Measurements from ENCODE around the gene TTLL8. TPM values are rescaled to one million over a fixed set of nuclear protein-coding genes. Genes with fewer than 3 reads are reported as not detected.

The TTLL8 gene
- total RNA-seq, 1 donor = not detected

DNA sequence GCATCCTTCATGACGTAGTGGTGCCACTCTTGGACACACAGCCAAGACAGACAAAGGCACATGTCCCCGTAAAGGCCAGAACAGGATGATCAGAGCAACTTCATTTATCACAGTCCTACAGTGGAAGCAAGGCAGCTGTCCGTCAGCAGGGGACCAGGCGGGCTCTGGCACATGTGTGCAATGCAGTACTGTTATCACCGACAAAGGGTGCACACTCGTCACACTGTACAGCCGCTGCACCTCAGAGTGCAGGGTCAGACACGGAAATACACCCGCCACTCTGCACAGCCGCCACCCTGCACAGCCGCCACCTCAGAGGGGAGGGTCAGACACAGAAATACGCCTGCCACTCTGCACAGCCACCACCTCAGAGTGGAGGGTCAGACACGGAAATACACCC, 32.1 kb downstream of the TTLL8 start:
- Histone ChIP-seq H4K20me1 (ENCODE audit: insufficient read depth, low read length) (no peaks in the 10 kb centered on the region), H3K36me3 (ENCODE audit: insufficient read depth, low read length) (no peaks in the 10 kb centered on the region), H3K4me3 (ENCODE audit: insufficient read depth, low read length) (no peak overlapping the region), H3K27ac (ENCODE audit: low read depth, low read length) (no peak overlapping the region), H3K27me3 (ENCODE audit: insufficient read depth, low read length) (peaks cover 16% of the 10 kb centered on the region), H2AFZ (ENCODE audit: low read length) (no peak overlapping the region), H3K4me2 (ENCODE audit: insufficient read depth, low read length) (no peak overlapping the region), H3K9me3 (ENCODE audit: low read depth, low read length) (no peaks in the 10 kb centered on the region), H3K79me2 (ENCODE audit: insufficient read depth, low read length) (no peaks in the 10 kb centered on the region), H3K4me1 (ENCODE audit: insufficient read depth, low read length) (peaks cover 2% of the 10 kb centered on the region)
- TF ChIP-seq, protein P1, sequence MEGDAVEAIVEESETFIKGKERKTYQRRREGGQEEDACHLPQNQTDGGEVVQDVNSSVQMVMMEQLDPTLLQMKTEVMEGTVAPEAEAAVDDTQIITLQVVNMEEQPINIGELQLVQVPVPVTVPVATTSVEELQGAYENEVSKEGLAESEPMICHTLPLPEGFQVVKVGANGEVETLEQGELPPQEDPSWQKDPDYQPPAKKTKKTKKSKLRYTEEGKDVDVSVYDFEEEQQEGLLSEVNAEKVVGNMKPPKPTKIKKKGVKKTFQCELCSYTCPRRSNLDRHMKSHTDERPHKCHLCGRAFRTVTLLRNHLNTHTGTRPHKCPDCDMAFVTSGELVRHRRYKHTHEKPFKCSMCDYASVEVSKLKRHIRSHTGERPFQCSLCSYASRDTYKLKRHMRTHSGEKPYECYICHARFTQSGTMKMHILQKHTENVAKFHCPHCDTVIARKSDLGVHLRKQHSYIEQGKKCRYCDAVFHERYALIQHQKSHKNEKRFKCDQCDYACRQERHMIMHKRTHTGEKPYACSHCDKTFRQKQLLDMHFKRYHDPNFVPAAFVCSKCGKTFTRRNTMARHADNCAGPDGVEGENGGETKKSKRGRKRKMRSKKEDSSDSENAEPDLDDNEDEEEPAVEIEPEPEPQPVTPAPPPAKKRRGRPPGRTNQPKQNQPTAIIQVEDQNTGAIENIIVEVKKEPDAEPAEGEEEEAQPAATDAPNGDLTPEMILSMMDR (IDR thresholded peaks at IDR 0.05; ENCODE audit: extremely low read depth, low read depth, low read length) = no peak
- peak; percentile 42 for DNase-seq (ENCODE audit: insufficient read length, low spot score, missing footprints)

DNA sequence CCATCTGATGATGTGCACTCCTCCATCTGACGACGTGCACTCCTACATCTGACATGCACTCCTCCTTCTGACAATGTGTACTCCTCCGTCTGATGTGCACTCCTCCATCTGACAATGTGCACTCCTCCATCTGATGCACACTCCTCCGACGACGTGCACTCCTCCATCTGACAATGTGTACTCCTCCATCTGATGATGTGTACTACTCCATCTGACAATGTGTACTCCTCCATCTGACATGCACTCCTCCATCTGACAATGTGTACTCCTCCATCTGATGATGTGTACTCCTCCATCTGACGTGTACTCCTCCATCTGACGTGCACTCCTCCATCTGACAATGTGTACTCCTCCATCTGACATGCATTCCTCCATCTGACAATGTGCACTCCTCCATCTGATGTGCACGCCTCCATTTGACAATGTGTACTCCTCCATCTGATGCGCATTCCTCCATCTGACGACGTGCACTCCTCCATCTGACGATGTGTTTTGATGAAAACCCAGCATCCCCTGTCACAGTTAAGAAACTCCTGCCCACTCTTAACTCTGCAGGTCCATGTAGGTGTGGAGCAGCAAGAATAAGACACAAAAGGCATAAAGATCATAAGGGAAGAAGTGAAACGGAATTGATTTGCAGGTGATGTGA, 35.8 kb downstream of the TTLL8 start:
- peaks cover 20% of the 10 kb centered on the region for H3K27me3 ChIP-seq (ENCODE audit: insufficient read depth, low read length)
- no peak for DNase-seq (ENCODE audit: insufficient read length, low spot score, missing footprints)
- H4K20me1 ChIP-seq (ENCODE audit: insufficient read depth, low read length) = no peaks in the 10 kb centered on the region
- H3K4me2 ChIP-seq (ENCODE audit: insufficient read depth, low read length) = no peak overlapping the region
- no peaks in the 10 kb centered on the region for H3K79me2 ChIP-seq (ENCODE audit: insufficient read depth, low read length)
- H2AFZ ChIP-seq (ENCODE audit: low read length) = no peak overlapping the region
- no peaks in the 10 kb centered on the region for H3K36me3 ChIP-seq (ENCODE audit: insufficient read depth, low read length)
- no peaks in the 10 kb centered on the region for H3K4me1 ChIP-seq (ENCODE audit: insufficient read depth, low read length)
- no peaks in the 10 kb centered on the region for H3K9me3 ChIP-seq (ENCODE audit: low read depth, low read length)
- H3K27ac ChIP-seq (ENCODE audit: low read depth, low read length) = no peak overlapping the region
- H3K4me3 ChIP-seq (ENCODE audit: insufficient read depth, low read length) = no peak overlapping the region
- TF ChIP-seq, protein P1 (IDR thresholded peaks at IDR 0.05; ENCODE audit: extremely low read depth, low read depth, low read length) = no peak

DNA sequence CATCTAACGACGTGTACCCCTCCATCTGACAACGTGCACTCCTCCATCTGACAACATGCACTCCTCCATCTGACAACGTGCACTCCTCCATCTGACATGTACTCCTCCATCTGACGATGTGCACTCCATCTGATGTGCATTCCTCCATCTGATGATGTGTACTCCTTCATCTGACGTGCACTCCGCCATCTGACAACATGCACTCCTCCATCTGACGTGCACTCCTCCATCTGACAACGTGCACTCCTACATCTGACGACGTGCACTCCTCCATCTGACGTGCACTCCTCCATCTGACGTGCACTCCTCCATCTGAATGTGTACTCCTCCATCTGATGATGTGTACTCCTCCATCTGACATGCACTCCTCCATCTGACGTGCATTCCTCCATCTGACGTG, 37.5 kb downstream of the TTLL8 start:
- no peaks in the 10 kb centered on the region for H3K9me3 ChIP-seq (ENCODE audit: low read depth, low read length)
- no peaks in the 10 kb centered on the region for H3K36me3 ChIP-seq (ENCODE audit: insufficient read depth, low read length)
- no peak overlapping the region for H3K4me2 ChIP-seq (ENCODE audit: insufficient read depth, low read length)
- H3K79me2 ChIP-seq (ENCODE audit: insufficient read depth, low read length) = no peaks in the 10 kb centered on the region
- no peak overlapping the region for H3K4me3 ChIP-seq (ENCODE audit: insufficient read depth, low read length)
- peak; percentile 1 for DNase-seq (ENCODE audit: insufficient read length, low spot score, missing footprints)
- TF ChIP-seq, protein P1 (IDR thresholded peaks at IDR 0.05; ENCODE audit: extremely low read depth, low read depth, low read length) = no peak
- no peak overlapping the region for H2AFZ ChIP-seq (ENCODE audit: low read length)
- H4K20me1 ChIP-seq (ENCODE audit: insufficient read depth, low read length) = no peaks in the 10 kb centered on the region
- no peak overlapping the region for H3K27ac ChIP-seq (ENCODE audit: low read depth, low read length)
- H3K27me3 ChIP-seq (ENCODE audit: insufficient read depth, low read length) = peaks cover 17% of the 10 kb centered on the region
- no peaks in the 10 kb centered on the region for H3K4me1 ChIP-seq (ENCODE audit: insufficient read depth, low read length)

DNA sequence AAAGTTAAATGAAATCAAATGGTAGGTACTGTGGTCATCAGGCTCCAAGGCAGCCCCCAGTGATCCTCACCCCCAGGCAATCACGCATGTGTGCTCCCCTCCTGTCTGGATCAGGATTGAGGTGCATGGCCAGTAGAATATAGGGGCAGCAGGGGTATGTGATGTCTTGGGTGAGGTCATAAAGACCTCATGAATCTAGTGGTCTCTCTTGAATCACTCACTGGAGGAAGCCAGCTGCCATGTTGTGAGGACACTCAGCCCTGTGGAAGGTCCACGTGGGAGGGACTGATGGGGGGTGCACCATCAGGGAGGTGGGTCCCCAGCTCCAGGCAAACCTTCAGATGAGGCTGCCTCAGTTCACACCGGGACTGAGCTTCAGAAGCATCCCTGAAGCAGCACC, 38.8 kb downstream of the TTLL8 start:
- H3K27me3 ChIP-seq (ENCODE audit: insufficient read depth, low read length) = peaks cover 15% of the 10 kb centered on the region
- H2AFZ ChIP-seq (ENCODE audit: low read length) = no peak overlapping the region
- DNase-seq (ENCODE audit: insufficient read length, low spot score, missing footprints) = peak; percentile 21
- no peaks in the 10 kb centered on the region for H3K4me1 ChIP-seq (ENCODE audit: insufficient read depth, low read length)
- no peaks in the 10 kb centered on the region for H3K36me3 ChIP-seq (ENCODE audit: insufficient read depth, low read length)
- no peaks in the 10 kb centered on the region for H3K79me2 ChIP-seq (ENCODE audit: insufficient read depth, low read length)
- no peak overlapping the region for H3K4me3 ChIP-seq (ENCODE audit: insufficient read depth, low read length)
- TF ChIP-seq, protein P1 (IDR thresholded peaks at IDR 0.05; ENCODE audit: extremely low read depth, low read depth, low read length) = no peak
- H3K27ac ChIP-seq (ENCODE audit: low read depth, low read length) = no peak overlapping the region
- no peak overlapping the region for H3K4me2 ChIP-seq (ENCODE audit: insufficient read depth, low read length)
- H3K9me3 ChIP-seq (ENCODE audit: low read depth, low read length) = no peaks in the 10 kb centered on the region
- H4K20me1 ChIP-seq (ENCODE audit: insufficient read depth, low read length) = no peaks in the 10 kb centered on the region

Data from osteoblast (primary cell).